Nucleus accumbens (tissue), 56 donors: Measurements from ENCODE around the gene NRSN2.
"Not testable (repeated sequence)": the region's sequence is repeated elsewhere in the genome, so short reads cannot be mapped to it uniquely, and the experiment has no call there.

Source experiments
- DNase-seq, 56 donors: peaks; one replicate each; lab custom pipeline; 2025; lab: John Stamatoyannopoulos, UW

NRSN2 gene

GRCh38 chr20:324177-325044, 22.5 kb upstream of the NRSN2 start:
- DNase-seq, result peak in 54 of 56 donors; percentile 26 to 88 (median 70)

DNA sequence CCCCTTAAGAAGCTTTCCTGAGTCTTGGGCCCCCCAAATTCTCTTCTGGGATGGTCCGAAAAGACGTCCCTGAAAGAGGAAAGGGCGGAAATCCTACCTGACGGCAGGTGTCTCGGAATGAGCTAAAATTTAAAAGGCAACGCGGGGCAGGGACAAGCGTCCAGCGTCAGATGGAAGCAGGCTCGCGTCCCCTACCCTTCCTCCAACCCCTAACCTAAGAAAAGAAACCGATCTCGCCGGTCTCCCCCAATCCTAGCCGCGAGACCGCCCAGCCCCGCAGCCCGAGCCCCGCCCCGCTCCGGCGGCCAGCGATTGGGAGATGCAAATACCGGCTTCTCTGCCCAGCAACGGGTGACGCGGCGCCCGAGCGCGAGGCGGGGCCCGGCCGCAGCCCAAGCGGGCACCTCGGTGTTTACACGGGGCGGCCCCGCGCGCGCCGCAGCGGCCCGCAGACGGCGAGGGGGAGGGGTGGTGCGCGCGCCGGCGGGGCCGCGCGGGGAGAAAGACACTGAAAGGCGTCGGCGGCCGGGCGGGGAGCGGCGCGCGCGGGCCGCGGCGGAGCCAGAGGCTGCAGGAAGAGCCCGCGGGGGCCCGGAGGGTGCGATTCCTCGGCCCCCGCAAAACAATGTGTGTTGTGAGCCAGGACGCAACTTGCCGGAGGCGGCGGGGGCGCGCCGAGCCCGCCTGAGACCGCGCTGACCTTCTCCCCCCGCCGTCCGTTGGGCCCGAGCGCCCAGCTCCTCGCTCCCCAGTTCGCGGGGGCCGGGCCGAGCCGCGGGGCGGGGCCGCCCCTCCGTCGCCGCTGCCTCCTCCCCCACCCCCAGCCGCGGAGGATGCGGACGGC, 21.6 kb upstream of the NRSN2 start, which contains the start of gene SOX12:
Gene SOX12 (plus strand): TSS at position 508 of the 844 bp plus-strand sequence. CDS start 373 bp downstream, outside the sequence.
- peak; percentile 68 to 100 (median 94) for DNase-seq

DNA sequence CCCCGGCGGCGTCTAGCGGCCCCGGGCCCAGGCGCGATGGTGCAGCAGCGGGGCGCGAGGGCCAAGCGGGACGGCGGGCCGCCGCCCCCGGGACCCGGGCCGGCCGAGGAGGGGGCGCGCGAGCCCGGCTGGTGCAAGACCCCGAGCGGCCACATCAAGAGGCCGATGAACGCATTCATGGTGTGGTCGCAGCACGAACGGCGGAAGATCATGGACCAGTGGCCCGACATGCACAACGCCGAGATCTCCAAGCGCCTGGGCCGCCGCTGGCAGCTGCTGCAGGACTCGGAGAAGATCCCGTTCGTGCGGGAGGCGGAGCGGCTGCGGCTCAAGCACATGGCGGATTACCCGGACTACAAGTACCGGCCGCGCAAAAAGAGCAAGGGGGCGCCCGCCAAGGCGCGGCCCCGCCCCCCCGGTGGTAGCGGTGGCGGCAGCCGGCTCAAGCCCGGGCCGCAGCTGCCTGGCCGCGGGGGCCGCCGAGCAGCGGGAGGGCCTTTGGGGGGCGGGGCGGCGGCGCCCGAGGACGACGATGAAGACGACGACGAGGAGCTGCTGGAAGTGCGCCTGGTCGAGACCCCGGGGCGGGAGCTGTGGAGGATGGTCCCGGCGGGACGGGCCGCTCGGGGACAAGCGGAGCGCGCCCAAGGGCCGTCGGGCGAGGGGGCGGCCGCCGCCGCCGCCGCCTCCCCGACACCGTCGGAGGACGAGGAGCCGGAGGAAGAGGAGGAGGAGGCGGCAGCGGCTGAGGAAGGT, 20.8 kb upstream of the NRSN2 start:
- DNase-seq, result peak in 48 of 56 donors; percentile 30 to 79 (median 58)

- peak in 12 of 56 donors; percentile 39 to 93 (median 63) for DNase-seq
Measured at GRCh38 chr20:326645-327185, 20.2 kb upstream of the NRSN2 start.

GRCh38 chr20:327186-328026, 19.5 kb upstream of the NRSN2 start:
- DNase-seq, result peak; percentile 39 to 93 (median 80)

GRCh38 chr20:328027-328974, 18.6 kb upstream of the NRSN2 start:
- peak in 4 of 56 donors; percentile 3 to 30 (median 12) for DNase-seq

DNA sequence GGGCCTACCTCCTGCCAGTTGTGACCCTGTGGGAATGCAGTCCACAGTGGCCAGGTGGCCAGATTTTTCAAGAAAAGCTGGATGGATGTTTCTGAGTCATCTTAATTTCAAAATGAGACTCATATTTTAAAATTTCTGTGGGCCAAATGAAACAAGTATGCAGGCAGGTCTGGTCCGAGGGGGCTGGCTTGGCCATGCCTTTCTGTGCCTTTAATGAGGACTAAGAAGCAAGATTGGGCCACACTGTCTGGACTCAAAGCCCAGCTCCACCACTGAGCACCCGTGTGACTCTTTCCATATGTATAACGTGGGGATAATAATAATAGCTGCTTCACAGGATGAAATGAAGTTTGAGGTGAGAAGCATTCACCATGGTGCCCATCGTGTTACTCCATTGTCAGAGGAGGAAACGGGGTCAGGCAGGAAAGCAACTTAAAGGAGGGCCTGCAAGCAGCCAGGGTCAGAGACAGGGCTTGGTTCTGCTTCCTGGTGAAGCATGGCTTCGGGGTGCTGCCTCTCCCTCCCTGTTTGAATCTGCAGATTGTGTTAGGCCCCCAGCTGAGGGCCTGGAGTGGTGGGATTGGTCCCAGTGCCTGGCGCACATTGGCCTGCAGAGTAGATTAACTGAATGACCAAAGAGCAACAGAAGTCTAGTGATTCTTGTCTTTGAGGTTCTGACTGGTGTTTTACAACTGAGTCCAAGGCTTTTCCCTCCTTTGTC, 17.8 kb upstream of the NRSN2 start:
- peak in 1 of 56 donors; percentile 14 for DNase-seq

DNA sequence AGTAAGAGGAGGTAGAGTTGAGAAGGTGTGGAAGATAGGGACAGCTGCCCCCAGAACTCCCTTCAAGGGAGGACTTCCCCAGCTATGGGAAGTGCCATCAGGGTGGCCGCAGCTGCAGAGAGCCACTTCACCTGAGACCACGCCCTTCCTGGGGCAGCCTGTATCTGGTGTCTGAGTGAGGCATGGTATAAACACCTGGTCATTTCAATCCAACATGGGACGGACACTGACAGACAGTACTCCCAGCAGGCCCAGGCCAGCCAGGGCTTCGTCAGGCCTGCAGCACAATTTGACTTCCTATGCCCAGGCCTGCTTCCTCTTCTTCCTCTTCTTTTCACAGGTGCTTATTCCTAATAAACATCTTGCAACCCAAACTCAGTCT, 17.1 kb upstream of the NRSN2 start:
- DNase-seq, result peak in 1 of 56 donors; percentile 7

DNA sequence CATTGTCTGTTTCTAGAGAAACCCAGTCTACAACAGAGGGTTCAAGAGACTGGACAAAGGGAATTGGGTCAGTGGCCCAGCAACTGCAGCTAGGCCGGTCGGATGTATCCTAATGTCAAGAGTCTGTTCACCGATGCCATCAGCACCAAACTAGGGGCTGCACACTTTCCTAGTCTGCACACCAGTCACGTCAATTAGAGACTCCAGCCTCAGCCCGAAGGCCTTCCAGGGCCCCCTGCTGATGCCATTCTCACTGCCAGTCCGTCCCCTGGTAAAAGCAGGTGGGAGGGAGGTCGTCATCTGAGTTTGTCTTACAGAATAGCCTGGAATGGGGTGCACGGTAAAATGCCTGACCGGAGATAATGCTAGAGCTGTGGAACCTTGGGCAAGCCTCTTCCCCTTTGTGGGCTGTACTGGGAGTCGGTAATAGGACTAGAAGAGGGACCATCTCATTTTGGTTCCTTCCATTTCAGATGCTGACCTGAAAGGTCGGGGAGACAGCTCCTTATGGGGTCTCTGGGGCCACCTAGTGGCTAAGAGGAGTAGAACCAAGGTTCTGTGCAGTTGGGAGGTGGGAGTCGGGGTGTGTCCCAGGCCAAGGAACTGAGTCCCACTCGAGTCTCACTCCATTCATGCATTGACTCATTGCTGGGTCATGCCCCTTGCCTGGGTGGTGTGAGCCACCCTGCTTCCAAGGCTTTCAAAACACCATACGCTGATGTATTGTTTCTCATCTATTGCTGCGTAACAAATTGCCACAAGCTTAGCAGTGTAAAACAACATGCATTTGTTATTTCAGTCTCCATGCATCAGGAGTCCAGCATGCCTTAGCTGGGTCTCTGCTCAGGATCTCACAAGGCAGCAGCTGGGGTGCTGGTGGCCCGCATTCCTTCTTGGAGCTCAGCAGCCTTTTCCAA, 16.4 kb upstream of the NRSN2 start:
- peak in 45 of 56 donors; percentile 14 to 83 (median 43) for DNase-seq

DNA sequence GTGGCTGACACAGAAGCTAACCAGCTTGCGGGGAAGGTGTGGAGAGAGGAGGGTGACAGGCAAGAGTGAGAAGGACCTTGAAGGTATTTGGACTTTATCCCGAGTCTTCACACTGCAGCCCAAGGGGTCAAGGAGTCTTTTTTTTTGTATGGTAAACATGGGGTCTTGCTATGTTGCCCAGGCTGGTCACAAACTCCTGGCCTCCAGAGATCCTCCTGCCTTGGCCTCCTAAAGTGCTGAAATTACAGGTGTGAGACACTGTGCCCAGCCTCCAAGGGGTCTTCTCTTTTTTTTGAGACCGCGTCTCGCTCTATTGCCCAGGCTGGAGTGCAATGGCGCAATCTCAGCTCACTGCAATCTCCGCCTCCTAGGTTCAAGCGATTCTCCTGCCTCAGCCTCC, 12.3 kb upstream of the NRSN2 start:
- DNase-seq, result no peak

DNA sequence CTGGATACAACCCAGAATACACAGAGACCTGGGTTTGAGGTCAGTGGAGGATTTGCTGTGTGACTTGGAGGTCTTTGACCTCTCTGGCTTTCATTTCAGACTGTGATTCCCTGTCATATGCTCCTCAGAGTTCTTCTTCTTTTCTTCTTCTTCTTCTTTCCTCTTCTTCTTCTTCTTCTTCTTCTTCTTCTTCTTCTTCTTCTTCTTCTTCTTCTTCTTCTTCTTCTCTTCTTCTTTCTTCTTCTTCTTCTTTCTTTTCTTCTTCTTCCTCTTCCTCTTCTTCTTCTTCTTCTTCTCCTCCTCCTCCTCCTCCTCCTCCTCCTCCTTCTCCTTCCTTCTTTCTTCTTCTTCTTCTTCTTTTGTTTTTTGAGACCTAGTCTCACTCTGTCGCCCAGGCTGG, 10.9 kb upstream of the NRSN2 start:
- DNase-seq, result not testable (repeated sequence)

DNA sequence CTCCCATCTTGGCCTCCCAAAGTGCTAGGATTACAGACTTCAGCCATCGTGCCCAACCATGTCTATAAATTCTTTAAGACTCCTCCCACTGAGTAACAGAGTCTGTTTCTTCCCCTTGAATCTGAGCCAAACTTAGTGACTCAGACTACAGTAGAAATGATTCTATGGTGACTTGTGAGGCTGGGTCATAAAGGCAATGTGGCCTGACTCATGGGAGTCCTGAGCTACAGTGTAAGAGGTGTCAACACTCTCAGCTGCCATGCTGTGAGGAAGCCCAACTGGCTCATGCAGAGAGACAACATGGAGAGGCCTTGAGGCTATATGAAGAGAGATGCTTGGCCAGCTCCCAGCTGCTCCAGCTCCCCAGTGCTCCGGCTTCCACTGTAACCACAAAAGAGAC, 5.2 kb upstream of the NRSN2 start:
- no peak for DNase-seq

DNA sequence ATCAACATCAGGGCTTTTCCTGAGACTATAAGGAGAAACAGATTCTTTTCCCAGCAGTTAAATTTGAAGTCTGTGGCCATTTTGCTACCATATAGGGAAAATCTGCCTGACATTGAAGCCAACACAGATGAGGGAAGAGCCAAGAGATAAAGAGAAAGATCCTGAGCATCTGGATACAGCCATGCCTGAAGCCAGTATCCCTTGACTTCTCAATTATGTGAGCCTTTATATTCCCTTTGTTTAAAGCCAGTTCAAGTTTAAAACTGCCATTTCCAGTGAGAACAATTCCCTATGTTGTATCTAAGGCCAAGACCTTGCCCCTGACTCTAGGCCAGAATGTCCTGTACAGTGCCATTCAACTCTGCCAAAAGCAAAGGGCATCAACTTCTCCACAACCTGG, 3.8 kb upstream of the NRSN2 start:
- DNase-seq, result no peak

DNA sequence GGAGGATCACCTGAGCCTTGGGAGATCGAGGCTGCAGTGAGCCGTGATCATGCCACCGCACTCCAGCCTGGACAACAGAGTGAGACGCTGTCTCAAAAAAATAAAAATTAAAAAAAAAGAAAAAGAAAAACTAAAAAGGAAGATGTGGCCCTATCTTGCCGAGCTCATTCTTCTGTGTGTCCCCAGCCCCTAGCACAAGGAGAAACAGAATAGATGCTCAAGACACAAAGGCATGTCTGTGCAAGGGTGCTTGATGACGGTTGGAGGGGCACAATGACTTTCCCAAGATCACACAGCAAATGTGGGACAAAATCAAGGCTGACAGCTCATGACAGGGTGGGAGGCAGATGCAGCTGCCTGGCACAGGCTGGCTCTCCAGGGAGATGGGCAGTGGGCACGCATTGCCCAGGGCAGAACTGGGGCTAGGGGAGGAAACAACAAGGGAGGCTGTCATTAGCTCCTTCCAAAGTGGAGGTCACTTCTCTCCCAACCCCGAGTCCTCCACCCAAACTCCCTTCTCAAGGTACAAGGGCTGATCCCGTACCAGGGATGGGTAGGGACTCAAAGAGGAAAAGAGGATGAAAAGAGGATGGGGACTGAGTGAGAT, 775 bp upstream of the NRSN2 start:
- no peak for DNase-seq

DNA sequence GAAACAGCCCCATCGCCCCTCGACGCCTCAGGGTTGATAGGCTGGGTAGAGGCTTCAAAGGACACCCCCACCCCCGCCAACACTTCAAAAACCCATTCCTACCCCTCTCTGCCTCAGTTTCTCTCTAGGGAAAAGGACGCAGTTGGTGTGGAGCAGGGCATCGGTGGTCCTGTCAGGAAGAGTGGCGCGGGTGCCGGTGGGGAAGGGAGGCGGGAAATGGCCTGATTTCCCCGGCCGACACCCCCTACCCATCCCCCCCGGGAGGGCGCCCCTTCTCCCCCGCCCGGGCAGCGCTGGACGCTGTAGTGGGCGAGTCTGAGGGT, 367 bp downstream of the NRSN2 start:
- peak in 3 of 56 donors; percentile 41 to 56 (median 47) for DNase-seq
